Loucy (cell line): ENCODE data around the gene PLXNA3.

ENCODE experiments used
- CTCF ChIP-seq: fragments of 200-600 bp; sonication (generic); conservative IDR thresholded peaks from 2 replicates; pipeline ENCODE4 v1.5.1; 2014; ENCODE audit warnings: mild to moderate bottlenecking, antibody characterized with exemption, low read length
- EZH2phosphoT487 ChIP-seq: fragments of 200-600 bp; IDR thresholded peaks from 2 replicates; pipeline ENCODE4 v1.6.1; 2018; ENCODE audit warnings: antibody characterized with exemption, mild to moderate bottlenecking, moderate library complexity, borderline replicate concordance

GRCh38 chrX:154413142-154413541 lies 44.9 kb upstream of the PLXNA3 start:
- TF ChIP-seq CTCF (no peak), EZH2phosphoT487 (no peak)
